ENCODE measurements around the gene BLOC1S4.
"Not testable (repeated sequence)": the region's sequence is repeated elsewhere in the genome, so short reads cannot be mapped to it uniquely, and the experiment has no call there.

The BLOC1S4 gene

DNA sequence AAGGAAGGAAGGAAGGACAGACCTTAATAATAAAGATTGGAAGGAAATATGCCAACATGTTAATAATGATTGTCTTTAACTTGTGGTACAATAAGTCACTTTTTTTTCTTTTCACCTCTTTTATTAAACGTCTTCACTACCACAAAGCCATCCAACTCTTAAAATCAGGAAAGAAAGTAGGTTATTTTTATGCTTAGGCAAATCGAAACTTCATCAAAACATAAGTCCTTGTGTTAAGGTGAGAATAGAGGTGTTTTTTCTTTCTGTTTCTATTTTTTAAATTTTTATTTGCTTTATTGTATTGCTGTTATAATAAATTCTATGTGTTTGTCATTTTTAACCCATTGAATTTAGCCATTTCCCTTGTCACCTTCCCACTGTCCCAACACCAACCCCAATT is 26.5 kb downstream of the BLOC1S4 start:
- DNase-seq (ENCODE audit: low read depth in 2 of 2) = no peak

DNA sequence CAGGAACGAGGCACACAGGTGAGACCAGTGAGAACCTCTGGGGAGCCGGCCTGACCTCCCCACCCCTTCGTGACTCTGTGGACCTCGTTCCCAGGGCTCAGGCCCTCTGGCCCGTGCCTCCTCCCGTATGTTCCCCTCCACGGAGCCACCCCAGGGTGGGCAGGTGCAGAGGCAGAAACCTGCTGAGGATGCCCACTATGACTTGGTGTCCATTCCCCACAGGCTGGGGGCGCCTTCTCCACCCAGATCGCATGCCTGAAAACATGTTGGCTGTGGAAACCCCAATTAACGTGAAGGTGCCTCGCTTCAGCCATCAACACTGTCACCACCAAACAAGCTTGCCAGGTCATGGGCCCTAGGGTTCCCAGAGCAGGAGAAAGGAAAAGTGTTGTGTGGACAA is 27.0 kb downstream of the BLOC1S4 start:
- DNase-seq (ENCODE audit: low read depth in 2 of 2) = no peak

DNA sequence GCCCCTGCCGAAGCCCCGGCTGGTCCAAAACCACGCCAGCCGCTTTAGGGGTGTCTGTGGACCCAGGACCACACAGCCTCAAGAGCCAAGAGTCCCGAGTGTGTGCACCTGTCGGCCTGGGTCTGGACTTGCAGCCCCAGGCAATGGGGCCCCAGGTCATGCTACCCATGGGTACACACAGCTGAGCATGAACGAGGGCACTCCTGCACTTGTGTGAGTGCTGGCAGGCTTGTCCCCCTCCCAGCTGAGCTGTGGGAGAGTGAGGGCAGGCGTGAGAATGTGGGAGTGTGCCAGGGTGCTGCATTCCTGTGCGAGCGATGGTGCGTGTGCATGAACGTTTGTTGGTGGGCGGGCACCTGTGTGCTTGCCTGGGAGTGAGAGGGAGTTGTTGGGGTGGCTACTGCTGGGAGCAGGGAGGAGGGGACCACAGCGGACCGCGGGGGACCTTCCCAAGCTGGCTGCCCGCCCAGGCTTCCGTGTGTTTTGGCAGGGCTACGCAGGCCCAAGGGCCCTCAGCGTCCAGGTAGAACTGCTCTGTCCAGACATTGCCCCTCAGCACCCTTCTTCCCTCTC is 30.8 kb downstream of the BLOC1S4 start:
- DNase-seq (ENCODE audit: low read depth in 2 of 2) = no peak

DNA sequence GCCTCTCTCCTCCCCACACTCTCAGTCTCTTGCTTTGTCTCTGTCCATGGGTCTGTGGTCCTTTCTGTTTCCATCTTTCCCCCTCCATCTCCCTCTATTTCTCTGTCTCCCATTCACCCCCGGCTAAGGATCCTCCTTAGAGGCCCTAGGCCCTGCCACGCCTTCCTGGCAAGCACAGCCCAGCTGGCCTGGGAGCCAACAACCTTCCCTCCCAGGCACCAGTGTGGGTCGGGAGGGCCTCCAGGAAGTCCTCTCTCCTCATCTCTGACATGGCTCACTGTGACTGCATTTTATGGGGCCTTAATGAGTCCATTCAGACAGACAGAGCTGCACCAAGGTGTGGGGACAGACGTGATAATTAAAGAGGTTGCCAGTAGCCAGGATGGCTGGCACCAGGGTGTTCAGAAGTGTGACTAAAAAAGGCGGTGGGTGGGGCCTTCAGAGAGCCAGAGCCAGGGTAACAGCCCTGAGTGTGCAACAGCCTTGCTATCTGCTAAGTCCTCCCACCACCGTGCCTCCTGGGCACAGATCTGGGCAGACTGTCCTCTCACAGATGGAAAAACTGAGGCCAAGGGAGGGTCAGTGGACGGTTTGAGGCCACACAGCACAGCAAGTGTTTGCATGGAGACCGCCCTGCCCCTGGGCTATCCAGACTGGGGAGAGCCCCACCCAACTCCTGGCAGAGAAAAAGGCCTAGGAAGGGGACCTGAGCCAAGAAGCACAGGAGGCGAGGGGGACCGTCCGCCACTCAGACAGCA is 31.5 kb downstream of the BLOC1S4 start:
- no peak for DNase-seq (ENCODE audit: low read depth in 2 of 2)

DNA sequence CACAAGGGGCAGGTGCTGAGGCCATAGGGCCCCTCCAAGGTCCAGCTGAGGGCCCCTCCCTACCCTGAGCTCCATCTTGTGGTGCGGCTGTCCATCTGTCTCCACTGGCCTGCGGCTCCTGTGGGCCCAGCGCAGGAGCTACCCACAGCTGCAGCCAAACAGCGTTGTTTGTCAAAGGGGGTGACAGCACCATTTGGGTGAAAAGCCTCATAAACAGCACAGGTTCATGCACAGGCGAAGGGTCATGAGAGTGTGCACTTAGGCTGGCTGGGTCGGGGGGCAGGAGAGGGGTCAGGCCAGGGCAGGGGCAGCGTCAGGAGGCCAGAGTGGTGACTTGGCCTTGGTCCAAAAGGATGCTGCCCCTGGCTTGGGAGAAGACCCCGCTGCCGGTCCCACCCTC is 32.3 kb downstream of the BLOC1S4 start:
- no peak for DNase-seq (ENCODE audit: low read depth in 2 of 2)

- DNase-seq (ENCODE audit: low read depth in 2 of 2) = no peak
Observed at GRCh38 chr4:6749340-6750171, 33.6 kb downstream of the BLOC1S4 start.

GRCh38 chr4:6750286-6751221 is 34.6 kb downstream of the BLOC1S4 start:
- DNase-seq (ENCODE audit: low read depth in 2 of 2) = no peak

DNA sequence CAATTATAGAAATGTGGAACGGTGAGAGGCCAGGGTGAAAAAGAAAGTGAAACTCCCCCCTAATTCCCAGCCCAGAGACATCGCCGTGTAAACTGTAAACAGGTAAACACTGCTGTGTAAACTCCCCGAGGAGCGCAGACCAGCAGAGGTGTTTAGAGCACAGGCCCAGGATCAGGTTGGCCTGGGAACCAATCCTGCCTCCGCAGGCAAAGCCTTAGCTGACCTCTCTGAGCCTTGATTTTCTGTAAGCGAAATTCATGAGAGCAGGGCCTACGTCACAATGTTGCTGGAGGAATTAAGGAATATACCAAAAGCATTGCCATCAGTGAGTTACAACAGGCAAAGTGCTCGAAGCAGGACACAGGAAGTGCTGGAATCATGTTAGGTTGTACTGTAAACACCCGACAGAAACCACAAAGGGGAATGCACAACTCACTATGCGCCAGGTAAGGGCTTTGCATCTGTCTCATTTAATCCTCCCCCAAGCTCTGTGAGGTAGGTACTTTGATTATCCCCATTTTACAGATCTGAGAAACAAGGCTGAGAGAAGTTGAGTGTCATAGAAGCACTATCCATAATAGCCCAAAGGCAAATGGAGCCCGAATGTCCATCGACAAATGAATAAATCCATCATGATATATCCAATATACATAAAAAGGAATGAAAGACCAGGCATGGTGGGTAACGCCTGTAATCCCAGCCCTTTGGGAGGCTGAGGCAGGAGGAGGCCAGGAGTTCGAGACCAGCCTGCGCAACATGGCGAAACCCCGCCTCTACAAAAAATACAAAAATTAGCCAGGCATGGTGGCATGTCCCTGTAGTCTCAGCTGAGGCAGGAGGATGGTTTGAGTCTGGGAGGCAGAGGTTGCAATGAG is 35.9 kb downstream of the BLOC1S4 start:
- no peak for DNase-seq (ENCODE audit: low read depth in 2 of 2)

- DNase-seq (ENCODE audit: low read depth in 2 of 2) = no peak
Observed at GRCh38 chr4:6752486-6752829, 36.5 kb downstream of the BLOC1S4 start.

- DNase-seq (ENCODE audit: low read depth in 2 of 2) = no peak
Observed at GRCh38 chr4:6753103-6753560, 37.2 kb downstream of the BLOC1S4 start.

DNA sequence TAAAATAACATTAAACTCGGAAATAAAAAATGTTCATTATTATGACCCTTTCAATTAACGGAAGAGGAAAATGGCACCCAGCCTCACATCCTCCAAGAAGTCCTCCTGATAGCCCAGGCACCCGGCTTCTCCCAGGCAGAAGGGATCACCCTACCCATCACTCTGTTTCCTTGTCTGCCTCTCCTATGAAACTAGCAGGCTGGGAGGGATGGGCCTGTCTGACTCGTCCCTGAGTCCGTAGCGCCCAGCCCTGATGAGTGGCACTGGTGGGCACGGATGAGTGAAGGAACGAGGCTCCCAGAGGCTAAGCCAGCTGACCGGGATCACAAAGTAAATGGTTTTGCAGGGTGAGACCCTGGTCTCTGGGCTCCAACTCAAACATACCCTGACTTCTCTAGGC is 37.9 kb downstream of the BLOC1S4 start:
- DNase-seq (ENCODE audit: low read depth in 2 of 2) = no peak

DNA sequence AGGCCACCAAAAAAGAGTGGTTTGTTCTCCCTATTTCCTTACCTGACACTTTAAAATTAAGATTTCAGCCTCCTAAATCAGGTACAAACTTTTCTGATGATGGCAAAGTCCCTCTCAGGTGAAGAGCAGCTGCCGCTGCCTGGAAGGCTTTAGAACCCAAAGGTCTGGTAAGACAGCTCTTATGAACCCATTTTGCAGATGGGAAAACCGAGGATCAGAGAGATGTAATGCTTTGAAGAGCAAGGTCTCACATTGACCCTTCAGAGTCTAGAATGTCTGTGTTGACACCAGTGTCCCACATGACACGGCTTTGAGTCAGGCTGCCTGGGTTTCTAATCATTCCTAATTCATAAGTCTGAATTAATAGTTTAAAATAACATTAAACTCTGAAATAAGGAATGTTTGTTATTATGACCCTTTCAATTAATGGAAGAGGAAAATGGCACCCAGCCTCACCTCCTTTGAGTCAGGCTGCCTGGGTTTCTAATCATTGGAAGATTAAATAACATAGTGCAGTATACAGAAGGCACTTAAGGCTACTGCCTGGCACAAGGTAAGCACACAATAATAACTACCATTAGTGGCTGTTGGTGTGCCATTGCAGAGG is 38.6 kb downstream of the BLOC1S4 start:
- no peak for DNase-seq (ENCODE audit: low read depth in 2 of 2)

- no peak for DNase-seq (ENCODE audit: low read depth in 2 of 2)
Observed at GRCh38 chr4:6755088-6755753, 39.2 kb downstream of the BLOC1S4 start.

- DNase-seq (ENCODE audit: low read depth in 2 of 2) = not testable (repeated sequence)
Observed at GRCh38 chr4:6756345-6756744, 40.4 kb downstream of the BLOC1S4 start.

DNA sequence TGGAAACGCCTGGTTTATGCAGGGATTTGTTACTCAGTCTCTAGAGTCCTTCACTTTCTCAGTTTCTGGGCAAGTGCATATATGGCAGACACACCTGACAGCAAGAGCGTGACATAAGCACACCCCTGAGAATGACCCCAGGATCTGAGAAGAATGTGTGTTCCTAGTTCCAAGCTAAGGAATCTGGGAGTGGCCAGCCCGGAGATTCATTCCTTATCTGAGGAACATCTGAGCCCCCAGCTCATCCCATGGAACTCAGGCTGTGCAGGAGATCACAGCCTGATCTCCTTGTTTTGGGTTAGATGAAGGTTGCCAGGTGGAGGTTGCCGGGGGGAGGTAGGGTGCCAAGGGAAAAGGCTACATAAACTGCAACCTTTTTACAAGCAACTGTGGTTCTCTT is 42.8 kb downstream of the BLOC1S4 start:
- no peak for DNase-seq (ENCODE audit: low read depth in 2 of 2)

DNA sequence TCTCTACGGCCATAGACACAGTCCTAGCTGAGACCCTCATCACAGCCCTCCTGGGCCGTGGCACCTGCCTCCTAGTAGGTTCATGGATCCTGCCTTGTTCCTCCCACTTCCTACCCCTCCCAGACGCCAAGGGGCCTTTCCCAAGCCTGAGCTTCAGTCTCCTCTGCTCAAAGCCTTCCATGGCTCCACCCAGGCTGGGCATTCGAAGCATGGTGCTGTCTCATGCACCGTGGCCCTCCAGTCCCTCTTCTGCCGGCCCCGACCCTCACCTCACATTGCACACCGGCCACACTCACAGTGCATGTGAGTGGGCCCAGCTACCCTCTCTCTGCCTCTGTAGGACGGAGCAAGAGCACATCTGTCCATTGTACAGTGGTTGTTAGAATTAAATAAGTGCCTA is 44.9 kb downstream of the BLOC1S4 start:
- no peak for DNase-seq (ENCODE audit: low read depth in 2 of 2)

DNA sequence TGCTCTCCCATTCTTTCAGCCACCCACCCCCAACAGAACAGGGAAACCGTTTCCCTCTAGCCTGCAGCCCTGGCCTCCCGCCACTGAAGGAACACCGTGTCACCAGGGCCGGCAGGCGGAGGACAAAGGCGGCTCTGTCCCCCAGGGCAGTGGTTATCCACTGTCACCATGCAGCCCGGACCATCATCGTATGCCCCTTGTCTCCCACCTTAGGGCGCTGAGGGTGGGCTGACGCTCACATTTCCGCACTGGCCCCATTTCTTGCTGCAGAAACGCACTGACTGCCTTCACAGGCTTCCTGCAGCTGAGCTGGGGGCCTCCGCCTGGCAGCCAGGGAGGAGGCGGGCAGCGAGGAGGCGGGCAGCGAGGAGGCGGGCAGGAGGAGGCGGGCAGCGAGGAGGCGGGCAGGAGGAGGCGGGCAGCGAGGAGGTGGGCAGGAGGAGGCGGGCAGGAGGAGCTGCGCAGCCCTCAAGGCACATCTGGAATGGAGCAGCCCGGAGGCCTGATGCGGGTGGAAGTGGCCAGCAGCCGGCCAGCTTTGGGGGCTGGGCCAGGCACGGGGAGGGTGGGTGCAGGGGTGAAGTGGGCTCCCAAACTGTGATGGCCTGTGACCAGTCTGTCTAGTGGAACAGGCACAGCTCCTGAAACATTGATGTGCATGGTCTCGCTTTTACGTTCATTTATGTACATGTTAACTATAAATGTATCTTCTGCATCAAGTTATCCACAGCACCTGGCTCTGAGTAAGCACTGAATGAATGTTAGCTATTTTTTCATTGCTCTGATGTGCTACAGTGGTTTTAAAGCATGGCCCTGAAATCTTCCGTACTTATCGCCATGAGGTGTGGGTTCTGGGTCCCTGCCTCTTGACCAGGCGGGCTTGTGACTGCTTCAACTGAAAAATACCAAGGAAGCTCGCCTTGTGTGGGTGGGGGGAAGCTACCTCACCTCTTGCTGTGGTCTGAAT is 46.0 kb downstream of the BLOC1S4 start:
- no peak for DNase-seq (ENCODE audit: low read depth in 2 of 2)

DNA sequence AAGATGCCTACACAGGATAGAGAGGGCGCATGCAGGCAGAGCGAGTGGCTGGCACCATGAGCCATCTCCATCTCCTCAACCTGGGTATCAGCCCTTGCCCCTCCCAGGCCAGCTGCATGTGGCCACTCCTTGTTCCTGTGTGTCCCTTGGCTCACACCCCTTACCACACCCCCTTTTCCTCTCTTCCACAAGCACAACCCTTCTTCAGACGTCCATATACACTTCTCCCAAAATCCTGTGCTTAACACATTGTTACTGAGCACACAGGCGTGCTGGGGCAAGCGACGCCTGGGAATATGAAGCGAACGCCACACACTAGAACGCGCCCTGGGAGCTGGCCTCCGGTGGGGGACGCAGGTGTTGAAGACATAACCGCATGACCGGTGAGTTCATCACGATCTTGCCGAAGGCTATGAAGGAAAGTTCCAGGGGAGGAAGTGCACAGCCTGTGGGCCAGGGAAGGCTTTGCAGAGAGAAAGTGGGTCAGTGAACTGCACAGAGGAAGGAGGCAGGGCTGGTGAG is 47.4 kb downstream of the BLOC1S4 start:
- no peak for DNase-seq (ENCODE audit: low read depth in 2 of 2)
